ENCODE results near the gene ZNF597.

Gene ZNF597, protein sequence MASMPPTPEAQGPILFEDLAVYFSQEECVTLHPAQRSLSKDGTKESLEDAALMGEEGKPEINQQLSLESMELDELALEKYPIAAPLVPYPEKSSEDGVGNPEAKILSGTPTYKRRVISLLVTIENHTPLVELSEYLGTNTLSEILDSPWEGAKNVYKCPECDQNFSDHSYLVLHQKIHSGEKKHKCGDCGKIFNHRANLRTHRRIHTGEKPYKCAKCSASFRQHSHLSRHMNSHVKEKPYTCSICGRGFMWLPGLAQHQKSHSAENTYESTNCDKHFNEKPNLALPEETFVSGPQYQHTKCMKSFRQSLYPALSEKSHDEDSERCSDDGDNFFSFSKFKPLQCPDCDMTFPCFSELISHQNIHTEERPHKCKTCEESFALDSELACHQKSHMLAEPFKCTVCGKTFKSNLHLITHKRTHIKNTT

DNA sequence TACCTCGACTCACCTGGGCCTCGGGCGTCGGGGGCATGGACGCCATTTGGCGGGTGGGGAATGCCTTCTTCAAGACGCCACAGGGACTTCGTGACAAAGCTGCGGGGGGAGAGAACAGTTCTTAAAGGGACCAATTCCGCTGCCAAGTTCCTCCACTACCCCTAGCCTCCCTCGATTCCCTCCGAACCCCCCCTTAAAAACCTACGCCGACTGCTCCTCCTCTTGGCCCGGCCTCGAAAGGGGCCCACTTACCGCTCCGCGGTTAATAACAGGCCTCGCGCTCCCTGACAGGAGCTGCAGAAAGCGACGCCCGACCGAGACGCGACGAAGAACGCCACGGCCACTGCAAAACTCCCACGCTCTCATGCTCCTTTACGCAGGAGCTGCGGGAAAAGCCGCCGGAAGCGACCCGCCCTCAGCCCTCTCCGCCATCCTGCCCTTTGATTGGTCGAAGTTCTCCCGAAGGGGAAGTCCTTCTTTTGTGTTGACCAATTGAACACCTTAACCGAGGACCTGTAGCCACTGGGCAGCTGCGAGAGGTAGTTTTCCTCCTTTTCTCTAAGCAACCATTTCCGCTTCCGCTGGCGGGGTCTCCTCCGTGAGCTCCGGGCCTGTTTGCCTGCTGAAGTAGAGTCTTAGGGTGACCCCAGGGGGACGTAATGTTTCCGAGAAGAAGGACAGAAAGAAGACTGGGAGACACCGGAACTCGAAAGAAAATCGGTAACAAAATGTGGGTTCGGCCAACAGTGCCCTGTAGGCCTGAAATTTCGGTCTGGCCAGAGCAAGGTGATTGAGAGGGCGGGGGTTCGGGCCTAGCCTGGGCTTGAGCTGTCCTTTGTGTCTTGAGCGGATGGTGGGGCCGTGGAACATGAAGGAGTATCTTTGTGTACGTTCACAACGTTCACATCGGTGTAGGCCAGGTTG, at the start of gene ZNF597, which contains the start of gene NAA60:
ZNF597 (minus strand) TSS at position 397 of the 924 bp plus-strand sequence; CDS start at position 46, 351 bp downstream.
NAA60 (plus strand) TSS at position 573 of the 924 bp plus-strand sequence. CDS start 32,548 bp downstream, outside the sequence.
- H3K27ac ChIP-seq: peak within 1 kb of the TSS; percentile 63
- no peak for TF ChIP-seq ZFX (IDR thresholded peaks at IDR 0.05; ENCODE audit: borderline replicate concordance)
- TF ChIP-seq, protein P1, sequence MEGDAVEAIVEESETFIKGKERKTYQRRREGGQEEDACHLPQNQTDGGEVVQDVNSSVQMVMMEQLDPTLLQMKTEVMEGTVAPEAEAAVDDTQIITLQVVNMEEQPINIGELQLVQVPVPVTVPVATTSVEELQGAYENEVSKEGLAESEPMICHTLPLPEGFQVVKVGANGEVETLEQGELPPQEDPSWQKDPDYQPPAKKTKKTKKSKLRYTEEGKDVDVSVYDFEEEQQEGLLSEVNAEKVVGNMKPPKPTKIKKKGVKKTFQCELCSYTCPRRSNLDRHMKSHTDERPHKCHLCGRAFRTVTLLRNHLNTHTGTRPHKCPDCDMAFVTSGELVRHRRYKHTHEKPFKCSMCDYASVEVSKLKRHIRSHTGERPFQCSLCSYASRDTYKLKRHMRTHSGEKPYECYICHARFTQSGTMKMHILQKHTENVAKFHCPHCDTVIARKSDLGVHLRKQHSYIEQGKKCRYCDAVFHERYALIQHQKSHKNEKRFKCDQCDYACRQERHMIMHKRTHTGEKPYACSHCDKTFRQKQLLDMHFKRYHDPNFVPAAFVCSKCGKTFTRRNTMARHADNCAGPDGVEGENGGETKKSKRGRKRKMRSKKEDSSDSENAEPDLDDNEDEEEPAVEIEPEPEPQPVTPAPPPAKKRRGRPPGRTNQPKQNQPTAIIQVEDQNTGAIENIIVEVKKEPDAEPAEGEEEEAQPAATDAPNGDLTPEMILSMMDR (IDR thresholded peaks at IDR 0.05): no peak

DNA sequence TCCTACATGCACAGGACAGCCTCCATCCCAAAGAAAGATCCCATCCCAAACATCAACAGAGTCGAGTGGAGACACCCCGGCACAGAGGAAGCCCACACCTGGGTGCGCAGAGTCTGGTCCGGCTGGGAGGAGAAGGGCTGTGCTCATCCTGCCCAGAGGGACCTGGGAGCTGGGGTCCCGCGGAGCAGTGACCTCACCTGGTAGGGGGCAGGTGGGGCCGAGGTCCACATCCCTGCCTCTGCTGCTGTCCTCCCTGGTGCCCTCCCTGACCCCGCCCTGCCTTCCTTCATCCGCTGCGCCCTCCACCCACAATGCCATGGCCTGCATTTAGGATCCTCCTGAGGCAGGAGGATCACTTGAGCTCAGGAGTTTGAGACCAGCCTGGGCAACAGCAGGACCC, 49.1 kb upstream of the ZNF597 start:
- H3K27ac ChIP-seq: no peak overlapping the region
- TF ChIP-seq, protein P1 (IDR thresholded peaks at IDR 0.05): no peak
- no peak for TF ChIP-seq ZFX (IDR thresholded peaks at IDR 0.05; ENCODE audit: borderline replicate concordance)

DNA sequence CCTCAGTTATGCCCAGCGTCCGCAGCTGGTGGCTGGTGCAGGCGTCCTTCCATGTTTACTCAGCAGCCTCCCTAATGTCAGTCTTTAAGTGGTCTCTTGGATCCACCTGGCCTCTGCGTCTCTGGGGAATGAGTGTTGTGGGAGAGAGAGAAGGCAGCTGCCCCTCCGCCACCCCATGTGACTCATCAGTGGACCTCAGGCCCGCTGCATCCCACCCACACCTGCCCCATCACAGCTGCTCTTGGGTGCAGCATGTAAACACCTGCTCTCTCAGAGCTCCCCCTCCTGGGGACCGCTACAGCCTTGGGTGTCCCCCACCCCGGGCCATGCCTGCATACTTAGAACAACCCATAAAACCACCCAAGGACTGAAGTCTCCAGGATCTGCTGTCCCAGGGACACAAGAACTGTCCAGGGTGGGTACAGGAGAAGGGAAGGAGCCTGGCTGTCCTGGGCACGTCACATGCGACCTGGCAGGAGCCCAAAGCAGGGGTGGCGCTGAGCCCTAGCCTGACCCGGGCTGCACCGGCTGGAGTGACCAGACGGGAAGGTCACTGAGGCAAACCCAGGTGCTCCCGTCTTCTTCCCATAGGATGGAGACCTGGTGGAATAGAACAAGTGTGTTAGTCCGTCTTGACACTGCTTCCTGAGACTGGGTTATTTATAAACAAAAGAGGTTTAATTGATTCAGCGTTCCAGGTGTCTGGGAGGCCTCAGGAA, 47.8 kb upstream of the ZNF597 start:
- TF ChIP-seq ZFX (IDR thresholded peaks at IDR 0.05; ENCODE audit: borderline replicate concordance): no peak
- TF ChIP-seq, protein P1 (IDR thresholded peaks at IDR 0.05): no peak
- H3K27ac ChIP-seq: no peak overlapping the region

DNA sequence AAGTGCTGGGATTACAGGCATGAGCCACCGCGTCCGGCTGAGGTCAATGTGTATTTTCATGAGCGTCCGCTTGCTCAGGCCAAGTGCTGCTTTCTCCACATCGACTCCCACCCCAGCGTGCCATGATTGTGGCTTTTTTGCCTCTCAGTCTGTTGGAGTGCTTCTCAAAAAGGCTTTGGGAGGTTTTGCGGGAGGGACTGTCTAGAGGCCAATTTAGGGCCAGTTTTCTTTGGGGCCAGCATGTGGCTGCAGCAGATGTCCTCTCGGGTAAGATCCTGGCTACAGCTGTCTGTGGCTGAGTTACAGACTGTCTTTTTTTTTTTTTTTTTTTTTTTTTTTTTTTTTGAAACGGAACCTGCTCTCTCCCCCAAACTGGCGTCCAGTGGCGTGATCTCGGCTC, 45.5 kb upstream of the ZNF597 start:
- TF ChIP-seq ZFX (IDR thresholded peaks at IDR 0.05; ENCODE audit: borderline replicate concordance): no peak
- TF ChIP-seq, protein P1 (IDR thresholded peaks at IDR 0.05): no peak
- H3K27ac ChIP-seq: no peak overlapping the region

DNA sequence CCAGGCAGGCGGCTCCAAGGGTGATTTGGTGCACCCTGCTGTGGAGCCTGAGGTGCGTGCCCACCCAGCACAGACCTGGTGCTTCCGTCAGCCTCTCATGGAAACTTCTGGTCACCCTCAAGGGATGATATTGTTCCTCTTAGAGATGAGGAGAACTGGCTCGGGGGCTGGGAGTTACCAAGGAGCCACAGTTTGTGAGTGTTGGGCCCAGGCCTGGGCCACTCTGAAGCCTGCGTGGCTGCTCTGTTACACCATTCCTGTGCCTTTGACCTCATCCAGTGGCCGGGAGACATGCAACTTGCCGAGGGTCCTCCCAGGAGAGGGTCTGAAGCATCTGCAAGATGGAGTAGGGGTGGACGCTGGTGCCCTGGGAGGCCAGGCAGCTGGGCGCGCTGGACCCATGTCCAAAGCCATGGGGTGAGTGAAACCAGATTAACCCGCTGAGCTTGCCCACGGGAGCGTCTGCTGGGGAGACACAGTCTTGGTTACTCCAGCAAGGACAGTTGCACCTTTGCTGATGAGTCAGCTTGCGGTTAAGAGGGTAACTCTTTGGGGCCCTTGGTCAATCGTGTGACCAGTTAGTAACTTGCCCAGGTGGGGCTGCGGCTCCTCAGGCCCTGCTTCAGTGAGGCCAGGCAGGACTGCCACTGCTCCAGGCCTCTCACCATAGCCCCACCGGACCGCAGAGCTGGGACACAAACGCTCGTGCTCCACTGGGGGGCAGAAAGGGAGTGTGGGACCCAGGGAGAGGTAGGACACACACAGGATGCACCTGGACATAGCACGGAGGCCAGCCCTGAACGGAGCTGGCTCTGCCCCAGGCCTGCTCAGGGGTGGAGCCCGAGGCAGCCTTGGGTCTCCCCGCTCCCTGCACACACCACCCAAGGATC, 44.5 kb upstream of the ZNF597 start:
- H3K27ac ChIP-seq: no peak overlapping the region

More for the DNA sequence above, 44.5 kb upstream of the ZNF597 start:
- no peak for TF ChIP-seq ZFX (IDR thresholded peaks at IDR 0.05; ENCODE audit: borderline replicate concordance)
- TF ChIP-seq, protein P1 (IDR thresholded peaks at IDR 0.05): no peak

All from 22Rv1 (cell line).